GM23338 (cell line): Measurements from ENCODE around the gene AGPAT3. TPM values are rescaled to one million over a fixed set of nuclear protein-coding genes. Genes with fewer than 3 reads are reported as not detected.

ENCODE experiments used
- ATAC-seq: fragments of 200-7000 bp; cut with Tn5 transposase; 3 replicates; pipeline ENCODE4 v1.9.1; 2020
- DNase-seq: peaks from one replicate; pipeline ENCODE4 v3.0.0-alpha.2; 2015; ENCODE audit warnings: low spot score
- H2AFZ ChIP-seq: fragments of 200-600 bp; sonication (generic); 2 replicates; pipeline ENCODE4 v1.8.0; 2016; ENCODE audit warnings: antibody characterized with exemption, mild to moderate bottlenecking, moderate library complexity
- H3F3A ChIP-seq: fragments of 200-600 bp; sonication (generic); replicated peaks from 2 replicates; pipeline ENCODE4 v1.8.0; 2017; ENCODE audit warnings: antibody characterized with exemption, mixed run types, low read depth
- H3K27ac ChIP-seq: fragments of 200-600 bp; sonication (generic); 2 replicates; pipeline ENCODE4 v1.6.1; 2016; ENCODE audit warnings: low read depth
- H3K27me3 ChIP-seq: fragments of 200-600 bp; sonication (generic); 2 replicates; pipeline ENCODE4 v1.8.0; 2016; ENCODE audit warnings: mild to moderate bottlenecking, mixed run types, moderate library complexity; ENCODE audit not compliant: insufficient read depth
- H3K36me3 ChIP-seq: fragments of 200-600 bp; sonication (generic); 2 replicates; pipeline ENCODE4 v1.8.0; 2016; ENCODE audit warnings: mild to moderate bottlenecking; ENCODE audit not compliant: insufficient read depth
- H3K4me1 ChIP-seq: fragments of 200-600 bp; sonication (generic); 2 replicates; pipeline ENCODE4 v1.8.0; 2016; ENCODE audit warnings: mild to moderate bottlenecking, moderate library complexity; ENCODE audit not compliant: insufficient read depth
- H3K4me2 ChIP-seq: fragments of 200-600 bp; sonication (generic); 2 replicates; pipeline ENCODE4 v1.7.1; 2017; ENCODE audit warnings: mixed run types
- H3K4me3 ChIP-seq: fragments of 200-600 bp; sonication (generic); 2 replicates; pipeline ENCODE4 v1.6.1; 2016; ENCODE audit warnings: mixed run types
- H3K79me2 ChIP-seq: fragments of 200-600 bp; sonication (generic); replicated peaks from 2 replicates; pipeline ENCODE4 v1.8.0; 2017; ENCODE audit warnings: mild to moderate bottlenecking; ENCODE audit not compliant: insufficient read depth
- H3K9me2 ChIP-seq: fragments of 200-600 bp; sonication (generic); 2 replicates; pipeline ENCODE4 v1.8.0; 2017; ENCODE audit not compliant: insufficient read depth
- H4K20me1 ChIP-seq: fragments of 200-600 bp; sonication (generic); replicated peaks from 2 replicates; pipeline ENCODE4 v1.8.0; 2017; ENCODE audit warnings: mild to moderate bottlenecking; ENCODE audit not compliant: insufficient read depth
- H3K27ac Mint-ChIP-seq: 2 replicates; pipeline ENCODE4 v1.8.0; 2020; ENCODE audit warnings: inconsistent platforms, mild to moderate bottlenecking, moderate library complexity, mixed read lengths
- H3K27me3 Mint-ChIP-seq: 3 replicates; pipeline ENCODE4 v1.8.0; 2022; ENCODE audit warnings: low read depth, mild to moderate bottlenecking, moderate library complexity, mixed read lengths, inconsistent platforms; ENCODE audit not compliant: insufficient read depth, poor library complexity
- H3K36me3 Mint-ChIP-seq: 3 replicates; pipeline ENCODE4 v1.8.0; 2021; ENCODE audit warnings: low read depth, mild to moderate bottlenecking, inconsistent platforms, moderate library complexity, mixed read lengths
- H3K4me1 Mint-ChIP-seq: 3 replicates; pipeline ENCODE4 v1.8.0; 2020; ENCODE audit warnings: mild to moderate bottlenecking, inconsistent platforms, mixed read lengths
- H3K4me3 Mint-ChIP-seq: 3 replicates; pipeline ENCODE4 v1.8.0; 2021; ENCODE audit warnings: moderate library complexity, mild to moderate bottlenecking, inconsistent platforms, mixed read lengths
- H3K9me3 Mint-ChIP-seq: 3 replicates; pipeline ENCODE4 v1.8.0; 2020; ENCODE audit warnings: moderate library complexity, mild to moderate bottlenecking, inconsistent platforms, mixed read lengths
- CREB1 ChIP-seq: fragments of 250-450 bp; sonication (Bioruptor Pico); IDR thresholded peaks from 2 replicates; pipeline ENCODE4 v1.5.0; 2020; ENCODE audit warnings: low read depth, mild to moderate bottlenecking, moderate library complexity
- EZH2 ChIP-seq: fragments of 200-600 bp; sonication (generic); IDR thresholded peaks from one replicate; pipeline ENCODE4 v1.8.0; 2017; ENCODE audit warnings: antibody characterized with exemption, mild to moderate bottlenecking, low read depth; ENCODE audit not compliant: unreplicated experiment
- JUNB ChIP-seq: IDR thresholded peaks from one replicate; pipeline ENCODE4 v1.6.1; 2016; ENCODE audit warnings: antibody characterized with exemption; ENCODE audit not compliant: unreplicated experiment
- NANOG ChIP-seq: IDR thresholded peaks from 2 replicates; pipeline ENCODE4 v1.6.1; 2016; ENCODE audit warnings: antibody characterized with exemption, borderline replicate concordance
- POLR2AphosphoS5 ChIP-seq: IDR thresholded peaks from 2 replicates; pipeline ENCODE4 v1.6.1; 2016; ENCODE audit warnings: antibody characterized with exemption, low read depth
- STAT1 ChIP-seq: IDR thresholded peaks from one replicate; pipeline ENCODE4 v1.6.1; 2016; ENCODE audit warnings: antibody characterized with exemption; ENCODE audit not compliant: unreplicated experiment
- ZNF331 ChIP-seq: fragments of 250-450 bp; sonication (Bioruptor Pico); IDR thresholded peaks from 2 replicates; pipeline ENCODE4 v1.5.0; 2020; ENCODE audit warnings: low read depth, mild to moderate bottlenecking, moderate library complexity
- polyA plus RNA-seq: library from polyadenylated mRNA; unstranded; fragments of >200 nt; fragmentation: Nextera tagmentation; extraction: Ambion mirVana; gene quantifications from 2 replicates; pipeline ENCODE4 v1.2.1, GENCODE V29; 2016
- total RNA-seq: library from RNA; depleted of rRNA; stranded (reverse); fragments of >200 nt; shearing (Covaris generic); gene quantifications from 2 replicates; pipeline ENCODE4 v1.2.3, GENCODE V29; 2014
- TF ChIP-seq, protein P1 (sequence below): IDR thresholded peaks from 2 replicates; pipeline ENCODE4 v1.6.1; 2016; ENCODE audit warnings: antibody characterized with exemption
- TF ChIP-seq, protein P2 (sequence below): IDR thresholded peaks from one replicate; pipeline ENCODE4 v1.6.1; 2018; ENCODE audit warnings: antibody characterized with exemption; ENCODE audit not compliant: unreplicated experiment

Gene AGPAT3
- total and polyA plus RNA-seq, 2 experiments from 2014 or later, result 2.1 to 6.1 TPM

DNA sequence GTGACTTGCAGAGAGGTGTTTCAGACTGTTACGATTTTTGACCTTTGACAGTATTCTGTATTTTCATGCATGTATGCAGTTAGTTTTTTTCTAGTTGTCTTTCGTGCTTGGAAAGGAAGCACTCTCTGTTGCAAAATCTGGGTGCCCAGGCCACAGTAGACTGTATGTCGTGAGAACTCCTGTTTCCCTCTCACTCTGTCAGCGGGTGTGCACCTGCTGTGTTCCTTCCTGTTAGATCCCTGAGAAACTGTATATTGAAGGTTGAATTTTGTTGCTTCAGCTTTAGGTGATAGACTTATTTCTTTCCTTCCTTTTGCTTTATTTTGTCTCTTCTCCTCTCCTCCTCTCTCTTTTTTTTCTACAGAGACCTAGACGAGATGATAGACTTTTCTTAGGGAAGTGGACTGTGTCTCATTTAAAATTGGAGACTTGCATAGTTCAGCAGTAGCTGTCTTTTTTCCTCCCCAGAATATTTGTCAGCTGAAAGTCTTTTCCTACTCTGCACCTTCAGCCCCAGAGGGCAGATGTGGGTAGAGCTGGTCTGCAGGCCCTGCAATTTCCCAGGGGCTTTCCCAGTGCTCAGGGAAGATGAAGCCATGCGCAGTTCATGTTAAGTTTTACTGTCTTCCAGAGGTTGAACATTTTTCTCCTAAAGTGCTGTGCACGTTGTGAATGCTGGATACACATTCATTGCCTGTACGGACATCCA, 148.5 kb downstream of the AGPAT3 start:
- Histone ChIP-seq H3K79me2 (peaks cover 59% of the 10 kb centered on the region), H3K27me3 (no peaks in the 10 kb centered on the region), H3K27ac (peak overlapping the region; percentile 86; the same call in 1 of the 2 replicates), H3K9me2 (no peaks in the 10 kb centered on the region), H3K4me3 (peak overlapping the region; percentile 98), H3K4me1 (peaks cover 18% of the 10 kb centered on the region), H2AFZ (peak overlapping the region; percentile 47; the same call in 1 of the 2 replicates), H3F3A (peaks cover 14% of the 10 kb centered on the region), H3K4me2 (peak overlapping the region; percentile 98), H4K20me1 (peaks cover 44% of the 10 kb centered on the region), H3K36me3 (no peaks in the 10 kb centered on the region)
- Mint-ChIP-seq H3K27ac (peak overlapping the region; percentile 90), H3K9me3 (no peaks in the 10 kb centered on the region), H3K36me3 (no peaks in the 10 kb centered on the region; the same call in 2 of the 3 replicates), H3K27me3 (peaks cover 7% of the 10 kb centered on the region), H3K4me3 (peak overlapping the region; percentile 87), H3K4me1 (peaks cover 31% of the 10 kb centered on the region)
- DNase-seq, result peak; percentile 34
- TF ChIP-seq, protein P1, sequence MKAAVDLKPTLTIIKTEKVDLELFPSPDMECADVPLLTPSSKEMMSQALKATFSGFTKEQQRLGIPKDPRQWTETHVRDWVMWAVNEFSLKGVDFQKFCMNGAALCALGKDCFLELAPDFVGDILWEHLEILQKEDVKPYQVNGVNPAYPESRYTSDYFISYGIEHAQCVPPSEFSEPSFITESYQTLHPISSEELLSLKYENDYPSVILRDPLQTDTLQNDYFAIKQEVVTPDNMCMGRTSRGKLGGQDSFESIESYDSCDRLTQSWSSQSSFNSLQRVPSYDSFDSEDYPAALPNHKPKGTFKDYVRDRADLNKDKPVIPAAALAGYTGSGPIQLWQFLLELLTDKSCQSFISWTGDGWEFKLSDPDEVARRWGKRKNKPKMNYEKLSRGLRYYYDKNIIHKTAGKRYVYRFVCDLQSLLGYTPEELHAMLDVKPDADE, result no peak
- no peak for ATAC-seq

DNA sequence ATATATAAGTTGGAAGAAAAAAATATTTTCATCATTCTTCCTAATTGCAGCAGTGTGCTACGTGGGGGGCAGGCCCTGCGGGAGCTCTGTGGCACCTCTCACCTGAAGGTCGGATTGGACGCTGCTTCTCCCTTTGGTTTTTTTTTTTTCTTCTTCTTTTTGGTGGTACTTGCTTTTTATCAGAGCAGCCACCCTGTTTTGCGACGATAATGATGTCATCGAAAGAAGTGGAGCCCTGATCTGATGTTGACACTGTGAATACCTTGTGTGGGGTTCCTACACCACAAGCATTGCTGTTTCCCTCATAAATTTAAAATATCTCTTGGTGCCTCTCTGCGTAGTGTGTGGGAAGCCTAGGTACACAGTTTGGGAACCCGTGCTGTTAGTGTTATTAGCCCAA, 152.6 kb downstream of the AGPAT3 start:
- Histone ChIP-seq H2AFZ (no peak overlapping the region), H3K9me2 (no peaks in the 10 kb centered on the region), H3K4me2 (no peak overlapping the region), H3K4me3 (no peak overlapping the region), H3K27ac (no peak overlapping the region), H3F3A (peaks cover 4% of the 10 kb centered on the region; the same call in 1 of the 2 replicates), H4K20me1 (peaks cover 70% of the 10 kb centered on the region), H3K36me3 (no peaks in the 10 kb centered on the region), H3K27me3 (no peaks in the 10 kb centered on the region), H3K4me1 (peaks cover 10% of the 10 kb centered on the region), H3K79me2 (peaks cover 99% of the 10 kb centered on the region)
- Mint-ChIP-seq H3K4me1 (peaks cover 25% of the 10 kb centered on the region), H3K27ac (no peak overlapping the region), H3K9me3 (no peaks in the 10 kb centered on the region), H3K4me3 (no peak overlapping the region), H3K27me3 (no peaks in the 10 kb centered on the region), H3K36me3 (no peaks in the 10 kb centered on the region; the same call in 2 of the 3 replicates)
- ATAC-seq (no peak), DNase-seq (no peak)
- TF ChIP-seq POLR2AphosphoS5 (no peak), CREB1 (CRISPR knock-in tag) (no peak), NANOG (no peak), EZH2 (no peak), ZNF331 (CRISPR knock-in tag) (no peak), STAT1 (no peak), JUNB (no peak)
- TF ChIP-seq, protein P2, sequence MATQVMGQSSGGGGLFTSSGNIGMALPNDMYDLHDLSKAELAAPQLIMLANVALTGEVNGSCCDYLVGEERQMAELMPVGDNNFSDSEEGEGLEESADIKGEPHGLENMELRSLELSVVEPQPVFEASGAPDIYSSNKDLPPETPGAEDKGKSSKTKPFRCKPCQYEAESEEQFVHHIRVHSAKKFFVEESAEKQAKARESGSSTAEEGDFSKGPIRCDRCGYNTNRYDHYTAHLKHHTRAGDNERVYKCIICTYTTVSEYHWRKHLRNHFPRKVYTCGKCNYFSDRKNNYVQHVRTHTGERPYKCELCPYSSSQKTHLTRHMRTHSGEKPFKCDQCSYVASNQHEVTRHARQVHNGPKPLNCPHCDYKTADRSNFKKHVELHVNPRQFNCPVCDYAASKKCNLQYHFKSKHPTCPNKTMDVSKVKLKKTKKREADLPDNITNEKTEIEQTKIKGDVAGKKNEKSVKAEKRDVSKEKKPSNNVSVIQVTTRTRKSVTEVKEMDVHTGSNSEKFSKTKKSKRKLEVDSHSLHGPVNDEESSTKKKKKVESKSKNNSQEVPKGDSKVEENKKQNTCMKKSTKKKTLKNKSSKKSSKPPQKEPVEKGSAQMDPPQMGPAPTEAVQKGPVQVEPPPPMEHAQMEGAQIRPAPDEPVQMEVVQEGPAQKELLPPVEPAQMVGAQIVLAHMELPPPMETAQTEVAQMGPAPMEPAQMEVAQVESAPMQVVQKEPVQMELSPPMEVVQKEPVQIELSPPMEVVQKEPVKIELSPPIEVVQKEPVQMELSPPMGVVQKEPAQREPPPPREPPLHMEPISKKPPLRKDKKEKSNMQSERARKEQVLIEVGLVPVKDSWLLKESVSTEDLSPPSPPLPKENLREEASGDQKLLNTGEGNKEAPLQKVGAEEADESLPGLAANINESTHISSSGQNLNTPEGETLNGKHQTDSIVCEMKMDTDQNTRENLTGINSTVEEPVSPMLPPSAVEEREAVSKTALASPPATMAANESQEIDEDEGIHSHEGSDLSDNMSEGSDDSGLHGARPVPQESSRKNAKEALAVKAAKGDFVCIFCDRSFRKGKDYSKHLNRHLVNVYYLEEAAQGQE, result no peak
- TF ChIP-seq, protein P1, result no peak
